Measurements from ENCODE around the gene OR1S2. TPM values are rescaled to one million over a fixed set of nuclear protein-coding genes. Genes with fewer than 3 reads are reported as not detected.

OR1S2 gene, protein sequence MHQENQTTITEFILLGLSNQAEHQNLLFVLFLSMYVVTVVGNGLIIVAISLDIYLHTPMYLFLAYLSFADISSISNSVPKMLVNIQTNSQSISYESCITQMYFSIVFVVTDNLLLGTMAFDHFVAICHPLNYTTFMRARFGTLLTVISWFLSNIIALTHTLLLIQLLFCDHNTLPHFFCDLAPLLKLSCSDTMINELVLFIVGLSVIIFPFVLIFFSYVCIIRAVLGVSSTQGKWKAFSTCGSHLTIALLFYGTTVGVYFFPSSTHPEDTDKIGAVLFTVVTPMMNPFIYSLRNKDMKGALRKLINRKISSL
- total RNA-seq, result not detected in 2 replicates

DNA sequence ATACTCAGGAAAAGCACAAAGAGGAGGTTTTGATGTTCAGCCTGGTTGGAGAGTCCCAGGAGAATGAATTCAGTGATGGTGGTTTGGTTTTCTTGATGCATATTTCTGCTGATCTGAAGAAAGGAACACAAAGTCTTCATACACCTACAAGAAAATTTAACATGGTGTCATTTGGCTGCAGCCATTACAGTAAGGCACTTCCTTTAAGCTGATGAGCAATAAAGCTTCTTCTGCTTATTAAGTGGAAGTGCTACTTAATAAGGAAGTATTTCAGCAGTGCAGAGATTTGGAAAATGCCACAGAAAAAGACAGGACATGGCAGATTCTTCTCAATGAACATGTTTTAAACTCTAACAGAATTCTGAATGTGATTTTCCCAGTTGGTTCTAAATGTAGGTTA is at the start of gene OR1S2:
Gene OR1S2, minus strand, starts transcription at position 101 of the 400 bp plus-strand sequence. Its CDS starts 0 bp downstream, at position 101.

DNA sequence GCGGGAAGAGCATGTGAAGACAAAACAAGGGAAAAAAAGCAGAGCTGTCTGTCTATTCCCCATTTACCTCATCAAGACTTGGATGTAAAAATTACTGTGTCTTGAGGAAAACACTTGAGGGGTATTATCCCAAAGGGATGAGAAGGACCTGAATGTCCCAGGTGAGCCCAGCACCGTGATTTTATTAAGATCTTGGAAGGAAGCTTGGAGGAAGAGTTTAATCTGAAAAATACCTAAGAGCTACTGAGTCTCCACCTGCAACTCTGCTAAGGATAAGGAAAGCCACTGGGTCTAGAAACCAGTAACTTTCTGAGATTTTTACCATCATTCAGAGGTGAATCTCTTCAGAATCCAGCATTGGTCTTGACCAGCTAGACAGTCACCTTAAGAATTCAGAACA is 8.5 kb upstream of the OR1S2 start, which contains the start of gene OR1S1:
Gene OR1S1, plus strand, starts transcription at position 301 of the 400 bp plus-strand sequence.

GRCh38 chr11:58188770-58189169 is 15.2 kb downstream of the OR1S2 start, which contains the start of gene OR9Q2:
Gene OR9Q2 (plus strand): TSS chr11:58189070. CDS start chr11:58190491, 1,421 bp downstream.

Other genes with a start within 250 kb of the OR1S2 start
- not detected in 2 replicates for gene OR9Q1, start 180.3 kb downstream of the OR1S2 start, total RNA-seq
- not detected in 2 replicates for gene OR6Q1, start 173.2 kb downstream of the OR1S2 start, total RNA-seq
- gene OR9I1, start 78.6 kb downstream of the OR1S2 start, total RNA-seq, result not detected in 2 replicates
- gene OR9Q2, start 15.1 kb downstream of the OR1S2 start, total RNA-seq, result not detected in 2 replicates
- gene OR1S1, start 8.6 kb upstream of the OR1S2 start, total RNA-seq, result not detected in 2 replicates
- not detected in 2 replicates for gene OR10Q1, start 24.8 kb upstream of the OR1S2 start, total RNA-seq
- gene OR10W1, start 64.1 kb upstream of the OR1S2 start, total RNA-seq, result not detected in 2 replicates
- not detected in 2 replicates for gene OR5B17, start 154.9 kb upstream of the OR1S2 start, total RNA-seq
- not detected in 2 replicates for gene OR5B3, start 202.7 kb upstream of the OR1S2 start, total RNA-seq
- gene OR5B2, start 224.0 kb upstream of the OR1S2 start, total RNA-seq, result not detected in 2 replicates
- not detected in 2 replicates for gene OR5B12, start 238.1 kb upstream of the OR1S2 start, total RNA-seq

All from smooth muscle cell of bladder (primary cell).